ENCODE data around the gene MTARC2. TPM values are rescaled to one million over a fixed set of nuclear protein-coding genes. Genes with fewer than 3 reads are reported as not detected.

The MTARC2 gene
- total and polyA plus RNA-seq, 2 donors (not counting 1 experiment from before 2014, with no cell fraction given) = 16.3 to 22.6 TPM

GRCh38 chr1:220707160-220707559 is 41.0 kb upstream of the MTARC2 start:
- no peaks in the 10 kb centered on the region for H3K27me3 ChIP-seq (replicated peaks in 1 of 4; ENCODE audit: control extremely low read depth in 1 of 4, control insufficient read depth in 3 of 4, insufficient read depth in 4 of 4, low read length in 3 of 4)
- H3K9me3 Mint-ChIP-seq (ENCODE audit: insufficient read depth) = no peaks in the 10 kb centered on the region
- peaks cover 32 to 38% of the 10 kb centered on the region in 2 donors for H3K4me1 ChIP-seq (ENCODE audit: control insufficient read depth in 2 of 2, insufficient read depth in 2 of 2, low read length in 2 of 2)
- no peaks in the 10 kb centered on the region for H3K27me3 Mint-ChIP-seq
- no peak overlapping the region for H3K4me3 Mint-ChIP-seq
- no peak overlapping the region for H2AFZ ChIP-seq (ENCODE audit: insufficient read depth, low read depth, low read length, poor library complexity, severe bottlenecking)
- ChIA-PET POLR2A (no interaction called here), CTCF (no interaction called here)
- H3K9ac ChIP-seq (ENCODE audit: low read length) = no peak overlapping the region
- H3K4me2 ChIP-seq (replicated peaks; ENCODE audit: low read depth, low read length, poor library complexity, severe bottlenecking) = no peak overlapping the region
- no peak overlapping the region for H3K27ac ChIP-seq (ENCODE audit: low read length in 2 of 2)
- no peaks in the 10 kb centered on the region for H3K36me3 ChIP-seq (replicated peaks in 1 of 2; ENCODE audit: control extremely low read depth in 1 of 2, control insufficient read depth in 1 of 2, extremely low read depth in 1 of 2, insufficient read depth in 2 of 2, low read length in 1 of 2)
- ATAC-seq (ENCODE audit: low read depth) (no peak), DNase-seq (no peak)
- peaks cover 44% of the 10 kb centered on the region for H3K4me1 Mint-ChIP-seq
- 96% methylated on average over 10 of the region's 10 CpGs for WGBS (ENCODE audit: insufficient coverage)
- H4K20me1 ChIP-seq (ENCODE audit: control insufficient read depth, insufficient read depth, low read length, poor library complexity, severe bottlenecking) = no peaks in the 10 kb centered on the region
- no peaks in the 10 kb centered on the region for H3K79me2 ChIP-seq (ENCODE audit: control insufficient read depth, insufficient read depth, low read length)
- intact Hi-C loops (cut with micrococcal nuclease) = no loop called here
- H3K27ac Mint-ChIP-seq = no peak overlapping the region
- peaks cover 0 to 9% (median 0%) of the 10 kb centered on the region in 3 donors for H3K9me3 ChIP-seq (ENCODE audit: control extremely low read depth in 1 of 3, control insufficient read depth in 2 of 3, insufficient read depth in 1 of 3, low read length in 2 of 3)
- TF ChIP-seq EZH2 (IDR thresholded peaks at IDR 0.05; ENCODE audit: borderline replicate concordance, insufficient read depth, low read depth, low read length, poor library complexity, severe bottlenecking) (no peak), CTCF (IDR thresholded peaks at IDR 0.05) (no peak)
- no peak overlapping the region for H3K4me3 ChIP-seq (ENCODE audit: control extremely low read depth in 1 of 5, extremely low read depth in 1 of 5, insufficient read depth in 1 of 5, low read depth in 2 of 5, low read length in 4 of 5)

GRCh38 chr1:220708244-220708643 is 39.9 kb upstream of the MTARC2 start:
- no peak overlapping the region for H2AFZ ChIP-seq (ENCODE audit: insufficient read depth, low read depth, low read length, poor library complexity, severe bottlenecking)
- CTCF ChIA-PET = interaction anchor here (0.7 to 1.1 kb wide), 2 partner anchors 9 to 15 kb away, joined by 3 to 5 read pairs; no protein-coding TSS in a partner anchor
- H4K20me1 ChIP-seq (ENCODE audit: control insufficient read depth, insufficient read depth, low read length, poor library complexity, severe bottlenecking) = no peaks in the 10 kb centered on the region
- no peaks in the 10 kb centered on the region for H3K27me3 ChIP-seq (replicated peaks in 1 of 4; ENCODE audit: control extremely low read depth in 1 of 4, control insufficient read depth in 3 of 4, insufficient read depth in 4 of 4, low read length in 3 of 4)
- H3K4me1 ChIP-seq (ENCODE audit: control insufficient read depth in 2 of 2, insufficient read depth in 2 of 2, low read length in 2 of 2) = peaks cover 32 to 38% of the 10 kb centered on the region in 2 donors
- WGBS (ENCODE audit: insufficient coverage) = 100% methylated on average over 1 of the region's 4 CpGs
- H3K79me2 ChIP-seq (ENCODE audit: control insufficient read depth, insufficient read depth, low read length) = no peaks in the 10 kb centered on the region
- TF ChIP-seq CTCF (IDR thresholded peaks at IDR 0.05) = no peak
- no peak for TF ChIP-seq EZH2 (IDR thresholded peaks at IDR 0.05; ENCODE audit: borderline replicate concordance, insufficient read depth, low read depth, low read length, poor library complexity, severe bottlenecking)
- no peak overlapping the region for H3K27ac ChIP-seq (ENCODE audit: low read length in 2 of 2)
- no peaks in the 10 kb centered on the region for H3K9me3 Mint-ChIP-seq (ENCODE audit: insufficient read depth)
- peaks cover 41% of the 10 kb centered on the region for H3K4me1 Mint-ChIP-seq
- H3K27ac Mint-ChIP-seq = no peak overlapping the region
- intact Hi-C loops (cut with micrococcal nuclease) = no loop called here
- ATAC-seq (ENCODE audit: low read depth) (no peak), DNase-seq (no peak)
- peak overlapping the region; percentile 26 for H3K4me3 Mint-ChIP-seq
- H3K36me3 ChIP-seq (replicated peaks in 1 of 2; ENCODE audit: control extremely low read depth in 1 of 2, control insufficient read depth in 1 of 2, extremely low read depth in 1 of 2, insufficient read depth in 2 of 2, low read length in 1 of 2) = no peaks in the 10 kb centered on the region
- H3K4me2 ChIP-seq (replicated peaks; ENCODE audit: low read depth, low read length, poor library complexity, severe bottlenecking) = peak overlapping the region; percentile 8
- H3K4me3 ChIP-seq (ENCODE audit: control extremely low read depth in 1 of 5, extremely low read depth in 1 of 5, insufficient read depth in 1 of 5, low read depth in 2 of 5, low read length in 4 of 5) = no peak overlapping the region
- POLR2A ChIA-PET = no interaction called here
- no peak overlapping the region for H3K9ac ChIP-seq (ENCODE audit: low read length)
- H3K27me3 Mint-ChIP-seq = no peaks in the 10 kb centered on the region
- H3K9me3 ChIP-seq (ENCODE audit: control extremely low read depth in 1 of 3, control insufficient read depth in 2 of 3, insufficient read depth in 1 of 3, low read length in 2 of 3) = peaks cover 0 to 9% (median 0%) of the 10 kb centered on the region in 3 donors

Measured in B cell (primary cell).